ENCODE data around the gene ST3GAL2.

- TF ChIP-seq, protein P1, sequence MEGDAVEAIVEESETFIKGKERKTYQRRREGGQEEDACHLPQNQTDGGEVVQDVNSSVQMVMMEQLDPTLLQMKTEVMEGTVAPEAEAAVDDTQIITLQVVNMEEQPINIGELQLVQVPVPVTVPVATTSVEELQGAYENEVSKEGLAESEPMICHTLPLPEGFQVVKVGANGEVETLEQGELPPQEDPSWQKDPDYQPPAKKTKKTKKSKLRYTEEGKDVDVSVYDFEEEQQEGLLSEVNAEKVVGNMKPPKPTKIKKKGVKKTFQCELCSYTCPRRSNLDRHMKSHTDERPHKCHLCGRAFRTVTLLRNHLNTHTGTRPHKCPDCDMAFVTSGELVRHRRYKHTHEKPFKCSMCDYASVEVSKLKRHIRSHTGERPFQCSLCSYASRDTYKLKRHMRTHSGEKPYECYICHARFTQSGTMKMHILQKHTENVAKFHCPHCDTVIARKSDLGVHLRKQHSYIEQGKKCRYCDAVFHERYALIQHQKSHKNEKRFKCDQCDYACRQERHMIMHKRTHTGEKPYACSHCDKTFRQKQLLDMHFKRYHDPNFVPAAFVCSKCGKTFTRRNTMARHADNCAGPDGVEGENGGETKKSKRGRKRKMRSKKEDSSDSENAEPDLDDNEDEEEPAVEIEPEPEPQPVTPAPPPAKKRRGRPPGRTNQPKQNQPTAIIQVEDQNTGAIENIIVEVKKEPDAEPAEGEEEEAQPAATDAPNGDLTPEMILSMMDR (IDR thresholded peaks at IDR 0.05): no peak
- TF ChIP-seq POLR2A (IDR thresholded peaks at IDR 0.05): no peak
These were observed 89.1 kb downstream of the ST3GAL2 start for GRCh38 chr16:70349783-70350182.
